Endodermal cell (in vitro differentiated cells): ENCODE results near the gene KIF27. TPM values are rescaled to one million over a fixed set of nuclear protein-coding genes. Genes with fewer than 3 reads are reported as not detected.
A peak's percentile ranks its signal among the peaks of the same experiment; 100 is the strongest.

Experiments
- DNase-seq: peaks from one replicate; pipeline ENCODE4 v3.0.0-alpha.2; 2017
- H3K27ac ChIP-seq: 2 replicates; pipeline ENCODE4 v1.5.1; 2013; ENCODE audit warnings: mild to moderate bottlenecking, low read depth, low read length, moderate library complexity
- H3K27me3 ChIP-seq: 2 replicates; pipeline ENCODE4 v1.6.1; 2013; ENCODE audit warnings: mild to moderate bottlenecking, low read length, moderate library complexity; ENCODE audit not compliant: insufficient read depth, control insufficient read depth, poor library complexity, severe bottlenecking
- H3K36me3 ChIP-seq: 2 replicates; pipeline ENCODE4 v1.7.0; 2013; ENCODE audit warnings: mild to moderate bottlenecking, low read length, moderate library complexity; ENCODE audit not compliant: control insufficient read depth, insufficient read depth
- H3K4me1 ChIP-seq: one replicate; pipeline ENCODE4 v1.7.0; 2013; ENCODE audit warnings: low read length; ENCODE audit not compliant: control insufficient read depth, insufficient read depth
- H3K4me3 ChIP-seq: 2 replicates; pipeline ENCODE4 v1.5.1; 2013; ENCODE audit warnings: mild to moderate bottlenecking, low read length, moderate library complexity
- H3K9ac ChIP-seq: 2 replicates; pipeline ENCODE4 v1.6.1; 2013; ENCODE audit warnings: mild to moderate bottlenecking, low read length, moderate library complexity; ENCODE audit not compliant: poor library complexity, severe bottlenecking; ENCODE audit errors: extremely low read depth
- H3K9me3 ChIP-seq: 2 replicates; pipeline ENCODE4 v1.6.1; 2013; ENCODE audit warnings: mild to moderate bottlenecking, low read length, moderate library complexity; ENCODE audit not compliant: control insufficient read depth
- H3K27ac Mint-ChIP-seq: 2 replicates; pipeline ENCODE4 v1.8.0; 2020; ENCODE audit warnings: mixed read lengths
- H3K27me3 Mint-ChIP-seq: 2 replicates; pipeline ENCODE4 v1.8.0; 2021; ENCODE audit warnings: mild to moderate bottlenecking, mixed read lengths; ENCODE audit not compliant: insufficient read depth
- H3K36me3 Mint-ChIP-seq: 2 replicates; pipeline ENCODE4 v1.8.0; 2020; ENCODE audit warnings: low read depth, mixed read lengths
- H3K4me1 Mint-ChIP-seq: 2 replicates; pipeline ENCODE4 v1.8.0; 2020; ENCODE audit warnings: mixed read lengths
- H3K4me3 Mint-ChIP-seq: 2 replicates; pipeline ENCODE4 v1.8.0; 2020; ENCODE audit warnings: mild to moderate bottlenecking, moderate library complexity, mixed read lengths
- H3K9me3 Mint-ChIP-seq: 2 replicates; pipeline ENCODE4 v1.8.0; 2020; ENCODE audit warnings: mild to moderate bottlenecking, mixed read lengths
- WGBS, 2 experiments: methylation state at CpG; one replicate each; pipeline versions ENCODE4 v1.1.5 to v1.1.7; 2013; ENCODE audit warnings: missing lambda C conversion rate in 2 of 2, mixed read lengths in 1 of 2; ENCODE audit not compliant: insufficient coverage in 1 of 2, insufficient read length in 1 of 2; 5-methylcytosine and 5-hydroxymethylcytosine counted together
- total RNA-seq, 2 donors: library from RNA; stranded (reverse); fragmentation: NEBNext Ultra II Directional in 1 of 2; extraction: Animal tissue kit (Norgen Biotek cat#: 25700) in 1 of 2; gene quantifications; 2 replicates in 1 of 2; 3 replicates in 1 of 2; pipeline ENCODE4 v1.2.1, GENCODE V29; 2021
- TF ChIP-seq, protein P1 (sequence below): fragments of 200-600 bp; sonication (generic); conservative IDR thresholded peaks from 2 replicates; pipeline ENCODE4 v1.5.0; 2021; ENCODE audit warnings: antibody characterized with exemption, mild to moderate bottlenecking

Gene KIF27
- total RNA-seq, 2 donors from 2014 or later, result 12.0 to 19.5 TPM

DNA sequence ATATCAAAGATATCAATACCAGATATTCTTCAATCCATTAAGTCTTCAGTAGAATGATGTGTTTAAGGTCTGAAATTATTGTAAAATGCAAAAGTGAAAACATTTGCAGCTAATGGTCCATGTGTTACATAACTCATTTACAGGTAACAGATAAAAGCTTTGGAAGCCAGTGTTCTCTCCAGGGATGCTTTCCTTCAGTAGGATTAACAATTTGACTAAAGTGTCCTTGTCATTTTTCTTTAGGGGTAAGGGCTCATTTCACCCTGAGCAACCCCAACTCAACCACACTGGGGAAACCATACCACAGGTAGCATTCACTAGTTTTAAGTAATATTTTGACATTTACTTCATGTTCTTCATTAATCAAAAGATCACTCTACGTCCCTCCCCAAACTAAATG, 45.8 kb upstream of the KIF27 start:
- Mint-ChIP-seq H3K36me3 (peaks cover 51% of the 10 kb centered on the region), H3K4me3 (no peak overlapping the region), H3K27me3 (no peaks in the 10 kb centered on the region), H3K27ac (peak overlapping the region; percentile 2), H3K4me1 (peaks cover 2% of the 10 kb centered on the region), H3K9me3 (no peaks in the 10 kb centered on the region)
- H3K27me3 ChIP-seq, result no peaks in the 10 kb centered on the region
- TF ChIP-seq, protein P1, sequence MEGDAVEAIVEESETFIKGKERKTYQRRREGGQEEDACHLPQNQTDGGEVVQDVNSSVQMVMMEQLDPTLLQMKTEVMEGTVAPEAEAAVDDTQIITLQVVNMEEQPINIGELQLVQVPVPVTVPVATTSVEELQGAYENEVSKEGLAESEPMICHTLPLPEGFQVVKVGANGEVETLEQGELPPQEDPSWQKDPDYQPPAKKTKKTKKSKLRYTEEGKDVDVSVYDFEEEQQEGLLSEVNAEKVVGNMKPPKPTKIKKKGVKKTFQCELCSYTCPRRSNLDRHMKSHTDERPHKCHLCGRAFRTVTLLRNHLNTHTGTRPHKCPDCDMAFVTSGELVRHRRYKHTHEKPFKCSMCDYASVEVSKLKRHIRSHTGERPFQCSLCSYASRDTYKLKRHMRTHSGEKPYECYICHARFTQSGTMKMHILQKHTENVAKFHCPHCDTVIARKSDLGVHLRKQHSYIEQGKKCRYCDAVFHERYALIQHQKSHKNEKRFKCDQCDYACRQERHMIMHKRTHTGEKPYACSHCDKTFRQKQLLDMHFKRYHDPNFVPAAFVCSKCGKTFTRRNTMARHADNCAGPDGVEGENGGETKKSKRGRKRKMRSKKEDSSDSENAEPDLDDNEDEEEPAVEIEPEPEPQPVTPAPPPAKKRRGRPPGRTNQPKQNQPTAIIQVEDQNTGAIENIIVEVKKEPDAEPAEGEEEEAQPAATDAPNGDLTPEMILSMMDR, result no peak
- H3K9me3 ChIP-seq, result no peaks in the 10 kb centered on the region
- no peak overlapping the region for H3K4me3 ChIP-seq
- WGBS, 2 experiments, result 88 to 100% methylated on average over 1 of the region's 1 CpG
- H3K27ac ChIP-seq, result no peak overlapping the region
- DNase-seq, result no peak
- no peak overlapping the region for H3K9ac ChIP-seq
- H3K36me3 ChIP-seq, result peaks cover 59% of the 10 kb centered on the region
- H3K4me1 ChIP-seq, result no peaks in the 10 kb centered on the region

DNA sequence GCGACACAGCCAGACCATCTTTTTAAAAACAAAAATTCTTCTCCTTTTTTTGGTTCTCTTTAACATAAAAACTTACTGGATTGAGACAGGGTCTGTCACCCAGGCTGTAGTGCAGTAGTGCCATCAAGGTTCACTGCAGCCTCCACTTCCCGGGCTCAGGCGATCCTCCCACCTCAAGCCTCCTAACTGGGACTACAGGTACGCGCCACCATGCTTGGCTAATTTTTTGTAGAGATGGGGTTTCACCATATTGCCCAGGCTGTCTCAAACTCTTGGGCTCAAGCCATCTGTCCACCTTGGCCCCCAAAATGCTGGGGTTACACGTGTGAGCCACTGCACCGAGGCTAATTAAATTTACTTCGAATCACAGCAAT, 45.0 kb upstream of the KIF27 start:
- Mint-ChIP-seq H3K36me3 (peaks cover 42% of the 10 kb centered on the region), H3K27ac (no peak overlapping the region), H3K4me1 (no peaks in the 10 kb centered on the region), H3K9me3 (no peaks in the 10 kb centered on the region), H3K27me3 (no peaks in the 10 kb centered on the region), H3K4me3 (no peak overlapping the region)
- peak overlapping the region; percentile 42 for H3K27ac ChIP-seq
- H3K9ac ChIP-seq, result no peak overlapping the region
- no peaks in the 10 kb centered on the region for H3K27me3 ChIP-seq
- TF ChIP-seq, protein P1, result no peak
- no peaks in the 10 kb centered on the region for H3K4me1 ChIP-seq
- H3K36me3 ChIP-seq, result peaks cover 50% of the 10 kb centered on the region
- WGBS, 2 experiments, result 93 to 95% methylated on average over 3 to 8 of the region's 8 CpGs
- DNase-seq, result no peak
- no peaks in the 10 kb centered on the region for H3K9me3 ChIP-seq
- H3K4me3 ChIP-seq, result no peak overlapping the region

DNA sequence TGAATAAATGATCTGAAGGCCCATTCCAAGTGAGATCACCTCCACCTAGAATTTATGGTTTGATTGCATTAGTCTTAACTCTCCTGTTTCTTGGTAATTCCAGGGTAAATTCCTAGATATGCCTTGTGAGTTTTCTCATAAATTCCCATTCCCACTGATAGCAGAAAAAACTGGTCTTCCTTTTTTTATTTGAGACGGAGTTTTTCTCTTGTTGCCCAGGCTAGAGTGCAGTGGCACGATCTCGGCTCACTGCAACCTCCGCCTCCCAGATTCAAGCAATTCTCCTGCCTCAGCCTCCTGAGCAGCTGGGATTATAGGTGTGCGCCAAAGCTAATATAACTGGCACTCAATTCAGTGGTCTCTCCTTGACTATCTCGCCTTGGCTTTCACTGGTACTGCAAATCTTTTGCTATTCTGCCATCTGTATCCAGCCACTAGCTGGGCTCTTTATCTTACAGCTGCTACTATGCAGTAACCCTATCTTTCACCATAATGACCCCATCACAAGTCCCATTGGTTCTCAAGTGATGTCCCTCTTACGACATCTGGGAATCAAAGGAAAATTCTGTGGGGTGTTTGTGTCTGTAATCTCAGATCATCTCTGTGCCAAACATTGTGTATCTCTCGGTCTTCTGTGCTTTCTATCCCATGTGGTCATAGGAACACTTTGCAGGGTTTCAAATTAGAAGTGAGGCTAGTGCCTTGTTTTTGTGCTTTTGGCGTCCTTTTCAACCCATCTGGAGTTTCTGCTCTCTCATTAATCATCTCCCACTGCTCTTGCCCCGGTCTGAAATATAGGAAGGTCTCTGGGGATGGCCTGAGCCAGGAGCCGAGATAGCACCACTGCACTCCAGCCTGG, 44.3 kb upstream of the KIF27 start:
- H3K27ac ChIP-seq, result peak overlapping the region; percentile 42
- no peak overlapping the region for H3K4me3 ChIP-seq
- peaks cover 36% of the 10 kb centered on the region for H3K36me3 Mint-ChIP-seq
- no peaks in the 10 kb centered on the region for H3K9me3 Mint-ChIP-seq
- H3K4me1 Mint-ChIP-seq, result no peaks in the 10 kb centered on the region
- H3K36me3 ChIP-seq, result peaks cover 44% of the 10 kb centered on the region
- WGBS, 2 experiments, result 95% methylated on average over 7 to 11 of the region's 11 CpGs
- no peak overlapping the region for H3K4me3 Mint-ChIP-seq
- H3K27me3 Mint-ChIP-seq, result no peaks in the 10 kb centered on the region
- peak overlapping the region; percentile 56 for H3K27ac Mint-ChIP-seq
- DNase-seq, result peak; percentile 69
- TF ChIP-seq, protein P1, result no peak
- H3K27me3 ChIP-seq, result no peaks in the 10 kb centered on the region
- H3K4me1 ChIP-seq, result no peaks in the 10 kb centered on the region
- H3K9me3 ChIP-seq, result no peaks in the 10 kb centered on the region
- H3K9ac ChIP-seq, result no peak overlapping the region
